GM12878 (cell line): Measurements from ENCODE around the gene INHBB. TPM values are rescaled to one million over a fixed set of nuclear protein-coding genes. Genes with fewer than 3 reads are reported as not detected.

Experiments
- CBX5 ChIP-seq: sonication (generic); IDR thresholded peaks from 2 replicates; pipeline ENCODE4 v1.6.1; 2016; ENCODE audit warnings: low read depth, moderate library complexity, mild to moderate bottlenecking, inconsistent platforms
- ESRRA ChIP-seq: IDR thresholded peaks from 2 replicates; pipeline ENCODE4 v1.6.1; 2012; ENCODE audit warnings: mild to moderate bottlenecking, low read length, improper control_type of control experiment
- FOXK2 ChIP-seq: fragments of 450-650 bp; IDR thresholded peaks from 2 replicates; pipeline ENCODE4 v1.6.1; 2017; ENCODE audit warnings: mild to moderate bottlenecking, moderate library complexity
- KLF5 ChIP-seq: fragments of 450-650 bp; IDR thresholded peaks from 2 replicates; pipeline ENCODE4 v1.6.1; 2014; ENCODE audit warnings: mild to moderate bottlenecking; ENCODE audit not compliant: partially characterized antibody
- RAD51 ChIP-seq: fragments of 450-650 bp; IDR thresholded peaks from 2 replicates; pipeline ENCODE4 v1.6.1; 2016; ENCODE audit warnings: moderate library complexity, mild to moderate bottlenecking, inconsistent platforms
- ZNF217 ChIP-seq: fragments of 450-650 bp; IDR thresholded peaks from 2 replicates; pipeline ENCODE4 v1.6.1; 2017; ENCODE audit warnings: antibody characterized with exemption, mild to moderate bottlenecking
- polyA plus RNA-seq, 11 experiments: library from polyadenylated mRNA; depleted of rRNA in 4 of 11; unstranded in 6 of 11; stranded (reverse) in 5 of 11; fragments of >200 nt; fragmentation: Nextera tagmentation in 4 of 11; fragmentation: Illumina TruSeq in 1 of 11; extraction: Ambion mirVana in 4 of 11; extraction: Trizol in 1 of 11; gene quantifications; 1 replicate in 1 of 11; 2 replicates in 10 of 11; pipeline versions ENCODE4 v1.2.1 to v1.2.3, GENCODE V29; 2011 to 2016; ENCODE audit warnings: inconsistent platforms in 2 of 11, missing spikeins in 2 of 11, low read depth in 1 of 11
- total RNA-seq, 4 experiments: library from RNA; depleted of rRNA in 3 of 4; stranded (reverse); fragments of >200 nt in 3 of 4; fragmentation: Illumina TruSeq in 1 of 4; extraction: Trizol in 1 of 4; gene quantifications; 2 replicates each; pipeline versions ENCODE4 v1.2.1 to v1.2.3, GENCODE V29; 2013 to 2021
- TF ChIP-seq, protein P1 (sequence below): fragments of 450-650 bp; IDR thresholded peaks from 2 replicates; pipeline ENCODE4 v1.6.1; 2014; ENCODE audit warnings: mild to moderate bottlenecking
- TF ChIP-seq, protein P2 (sequence below): IDR thresholded peaks from 2 replicates; pipeline ENCODE4 v1.6.1; 2011; ENCODE audit warnings: low read depth, low read length, improper control_type of control experiment, borderline replicate concordance
- TF ChIP-seq, protein P3 (sequence below): fragments of 450-650 bp; IDR thresholded peaks from 2 replicates; pipeline ENCODE4 v1.6.1; 2017; ENCODE audit warnings: borderline replicate concordance

The INHBB gene
- total and polyA plus RNA-seq, 10 of the 15 experiments (the other 5 are each of a cell fraction or from before 2014, with no cell fraction given) = 0.05 TPM; not detected in 9

GRCh38 chr2:120379916-120380893 lies 34.3 kb downstream of the INHBB start (continued):
- TF ChIP-seq, protein P1, sequence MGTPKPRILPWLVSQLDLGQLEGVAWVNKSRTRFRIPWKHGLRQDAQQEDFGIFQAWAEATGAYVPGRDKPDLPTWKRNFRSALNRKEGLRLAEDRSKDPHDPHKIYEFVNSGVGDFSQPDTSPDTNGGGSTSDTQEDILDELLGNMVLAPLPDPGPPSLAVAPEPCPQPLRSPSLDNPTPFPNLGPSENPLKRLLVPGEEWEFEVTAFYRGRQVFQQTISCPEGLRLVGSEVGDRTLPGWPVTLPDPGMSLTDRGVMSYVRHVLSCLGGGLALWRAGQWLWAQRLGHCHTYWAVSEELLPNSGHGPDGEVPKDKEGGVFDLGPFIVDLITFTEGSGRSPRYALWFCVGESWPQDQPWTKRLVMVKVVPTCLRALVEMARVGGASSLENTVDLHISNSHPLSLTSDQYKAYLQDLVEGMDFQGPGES = no peak
- TF ChIP-seq ZNF217 (no peak), RAD51 (no peak), ESRRA (no peak), KLF5 (no peak), CBX5 (no peak), FOXK2 (no peak)
- TF ChIP-seq, protein P2, sequence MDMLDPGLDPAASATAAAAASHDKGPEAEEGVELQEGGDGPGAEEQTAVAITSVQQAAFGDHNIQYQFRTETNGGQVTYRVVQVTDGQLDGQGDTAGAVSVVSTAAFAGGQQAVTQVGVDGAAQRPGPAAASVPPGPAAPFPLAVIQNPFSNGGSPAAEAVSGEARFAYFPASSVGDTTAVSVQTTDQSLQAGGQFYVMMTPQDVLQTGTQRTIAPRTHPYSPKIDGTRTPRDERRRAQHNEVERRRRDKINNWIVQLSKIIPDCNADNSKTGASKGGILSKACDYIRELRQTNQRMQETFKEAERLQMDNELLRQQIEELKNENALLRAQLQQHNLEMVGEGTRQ = no peak
- TF ChIP-seq, protein P3, sequence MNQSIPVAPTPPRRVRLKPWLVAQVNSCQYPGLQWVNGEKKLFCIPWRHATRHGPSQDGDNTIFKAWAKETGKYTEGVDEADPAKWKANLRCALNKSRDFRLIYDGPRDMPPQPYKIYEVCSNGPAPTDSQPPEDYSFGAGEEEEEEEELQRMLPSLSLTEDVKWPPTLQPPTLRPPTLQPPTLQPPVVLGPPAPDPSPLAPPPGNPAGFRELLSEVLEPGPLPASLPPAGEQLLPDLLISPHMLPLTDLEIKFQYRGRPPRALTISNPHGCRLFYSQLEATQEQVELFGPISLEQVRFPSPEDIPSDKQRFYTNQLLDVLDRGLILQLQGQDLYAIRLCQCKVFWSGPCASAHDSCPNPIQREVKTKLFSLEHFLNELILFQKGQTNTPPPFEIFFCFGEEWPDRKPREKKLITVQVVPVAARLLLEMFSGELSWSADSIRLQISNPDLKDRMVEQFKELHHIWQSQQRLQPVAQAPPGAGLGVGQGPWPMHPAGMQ = no peak
